GM18498 (cell line): Measurements from ENCODE around the gene FAM89A.
"Not testable (repeated sequence)": the region's sequence is repeated elsewhere in the genome, so short reads cannot be mapped to it uniquely, and the experiment has no call there.

Experiments used
- ATAC-seq: cut with Tn5 transposase; IDR thresholded peaks from one replicate; pipeline ENCODE4 v1.9.1; 2021; ENCODE audit warnings: mild to moderate bottlenecking, moderate library complexity; ENCODE audit not compliant: unreplicated experiment

The FAM89A gene

GRCh38 chr1:231000201-231000600 lies 39.9 kb downstream of the FAM89A start:
- no peak for ATAC-seq

- no peak for ATAC-seq
Observed at GRCh38 chr1:230994860-230995259, 45.2 kb downstream of the FAM89A start.

GRCh38 chr1:230992100-230992774 lies 47.8 kb downstream of the FAM89A start:
- ATAC-seq = no peak

DNA sequence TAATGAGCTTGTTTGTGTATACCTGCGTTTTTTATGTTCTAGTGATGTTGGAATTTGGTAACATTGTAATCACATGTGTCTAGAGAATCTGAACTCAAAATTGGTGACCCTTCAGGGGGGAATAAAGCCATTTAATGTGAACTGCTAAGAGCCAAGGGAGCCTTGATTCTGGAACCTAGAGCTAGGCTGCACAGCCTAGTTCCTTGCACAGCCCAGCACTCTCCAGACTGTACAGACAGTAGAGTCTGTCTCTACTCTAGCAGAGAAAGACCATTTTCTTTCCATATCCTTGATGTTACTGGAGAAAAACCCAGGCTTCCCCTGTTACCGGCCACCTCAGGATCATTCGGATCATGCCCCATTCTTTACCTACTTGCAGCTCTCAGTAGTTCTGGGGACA lies 52.6 kb downstream of the FAM89A start:
- no peak for ATAC-seq

DNA sequence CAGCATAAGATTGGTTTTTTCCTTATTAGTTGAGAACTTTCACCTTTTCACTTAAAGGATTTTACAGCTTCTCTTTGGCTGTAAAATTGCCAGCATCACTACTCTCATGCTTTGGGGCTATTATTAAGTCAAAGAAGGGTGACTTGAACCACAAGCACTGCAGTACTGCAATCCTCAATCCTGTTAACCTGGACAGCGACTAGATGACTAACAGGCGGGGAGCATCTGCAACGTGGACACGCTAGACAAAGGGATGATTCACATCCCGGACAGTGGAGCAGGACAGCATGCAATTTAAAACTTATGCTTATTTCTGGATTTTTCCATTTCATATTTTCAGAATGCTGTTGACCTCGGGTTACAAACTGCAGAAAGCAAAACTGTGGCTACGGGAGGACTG lies 53.1 kb downstream of the FAM89A start:
- ATAC-seq = no peak

DNA sequence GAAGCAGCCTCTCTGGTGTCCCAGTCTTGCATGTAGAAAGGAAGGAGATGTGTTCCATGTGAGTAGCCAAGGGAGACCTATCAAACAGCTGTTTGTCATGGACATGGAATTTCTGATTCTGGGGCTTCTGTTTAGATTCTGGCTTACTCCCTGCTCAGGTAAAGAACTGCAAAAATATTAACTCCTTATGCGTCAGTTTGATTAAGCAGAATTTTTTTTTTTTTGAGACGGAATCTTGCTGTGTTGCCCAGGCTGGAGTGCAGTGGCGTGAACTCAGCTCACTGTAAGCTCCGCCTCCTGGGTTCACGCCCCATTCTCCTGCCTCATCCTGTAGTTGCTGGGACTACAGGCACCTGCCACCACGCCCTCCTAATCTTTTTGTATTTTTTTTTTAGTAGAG lies 54.3 kb downstream of the FAM89A start:
- no peak for ATAC-seq

- not testable (repeated sequence) for ATAC-seq
Observed at GRCh38 chr1:230984622-230985515, 55.2 kb downstream of the FAM89A start.

- ATAC-seq = no peak
Observed at GRCh38 chr1:230983811-230984210, 56.2 kb downstream of the FAM89A start.

- no peak for ATAC-seq
Observed at GRCh38 chr1:230982696-230983095, 57.4 kb downstream of the FAM89A start.

GRCh38 chr1:230979952-230980351 lies 60.1 kb downstream of the FAM89A start:
- no peak for ATAC-seq

DNA sequence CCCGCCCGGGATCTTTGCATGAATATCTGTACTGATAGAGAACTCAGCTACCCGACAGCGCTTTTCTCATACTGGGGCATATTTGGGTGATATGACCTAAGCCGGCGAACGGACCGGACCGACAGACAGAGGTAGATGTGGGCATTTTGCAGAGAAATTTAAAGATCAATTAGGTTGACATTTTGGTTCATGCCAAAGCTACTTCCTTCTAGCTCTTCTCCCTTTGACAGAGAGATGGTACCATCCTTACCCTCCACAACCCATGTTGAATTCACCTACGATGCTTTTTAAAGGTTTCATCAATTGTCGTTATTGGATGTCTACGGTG lies 60.7 kb downstream of the FAM89A start:
- no peak for ATAC-seq

- ATAC-seq = peak; percentile 95
Observed at GRCh38 chr1:230978491-230979388, 61.3 kb downstream of the FAM89A start, which contains the start of the genes ARV1 and TTC13. TSS of gene ARV1 (plus strand) at chr1:230979094. CDS start at chr1:230979106, 12 bp downstream. TSS of gene TTC13 (minus strand) at chr1:230978861. CDS start at chr1:230978830, 31 bp downstream.

DNA sequence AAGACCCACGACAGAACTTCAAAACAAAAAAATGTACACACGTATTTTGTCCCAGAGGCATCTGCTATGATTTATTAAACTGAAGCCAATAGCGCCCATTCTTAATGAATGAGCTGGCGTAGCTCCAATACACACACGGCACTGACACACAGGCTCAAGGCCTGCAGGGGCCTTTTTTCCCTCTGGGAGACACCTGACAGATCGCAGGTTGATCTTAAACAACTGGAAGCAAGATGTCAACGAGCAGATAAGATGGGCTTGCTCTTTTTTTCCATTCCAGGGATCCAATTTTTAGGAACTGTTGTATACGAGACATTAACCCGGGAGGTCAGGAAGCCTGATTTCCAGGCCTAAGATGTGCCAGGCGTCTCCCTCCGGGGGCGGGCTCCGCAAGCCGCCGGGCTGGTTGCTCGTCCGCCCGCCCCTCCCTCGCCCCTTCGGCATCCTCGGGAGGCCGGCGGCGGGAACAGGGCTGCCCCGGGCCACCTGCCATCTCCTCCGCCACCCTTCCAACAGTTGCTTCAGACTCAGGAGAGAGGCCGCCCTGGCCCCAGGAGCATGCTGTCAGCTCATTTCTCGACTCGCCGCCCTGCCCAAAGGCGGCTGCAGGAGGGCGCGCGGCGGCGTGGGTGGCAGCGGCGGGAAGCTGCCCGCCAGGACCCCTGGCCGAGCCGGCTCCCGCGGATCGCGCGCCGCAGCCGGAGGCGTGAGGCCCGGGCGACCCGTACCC lies 62.1 kb downstream of the FAM89A start:
- ATAC-seq = peak; percentile 12

GRCh38 chr1:230976825-230977747 lies 63.0 kb downstream of the FAM89A start:
- no peak for ATAC-seq

DNA sequence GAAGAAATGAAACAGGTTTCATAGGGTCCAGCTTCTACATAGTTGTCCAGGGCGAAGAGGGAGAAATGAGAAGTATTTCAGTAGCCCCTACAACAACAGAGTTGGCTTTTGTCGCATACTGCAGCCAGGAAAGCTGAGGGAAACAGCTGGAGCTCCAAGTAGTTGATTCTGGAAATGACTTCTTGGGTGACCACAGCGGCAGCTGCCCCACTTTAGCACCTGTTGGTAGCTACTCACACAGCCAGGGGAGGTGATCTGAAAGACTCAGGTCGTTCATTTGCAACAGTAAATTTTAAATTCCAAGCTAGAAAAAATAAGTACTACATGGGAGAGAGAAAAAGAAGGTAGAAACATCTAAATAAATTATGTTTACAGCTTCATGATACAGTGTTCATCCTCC lies 63.7 kb downstream of the FAM89A start:
- no peak for ATAC-seq

DNA sequence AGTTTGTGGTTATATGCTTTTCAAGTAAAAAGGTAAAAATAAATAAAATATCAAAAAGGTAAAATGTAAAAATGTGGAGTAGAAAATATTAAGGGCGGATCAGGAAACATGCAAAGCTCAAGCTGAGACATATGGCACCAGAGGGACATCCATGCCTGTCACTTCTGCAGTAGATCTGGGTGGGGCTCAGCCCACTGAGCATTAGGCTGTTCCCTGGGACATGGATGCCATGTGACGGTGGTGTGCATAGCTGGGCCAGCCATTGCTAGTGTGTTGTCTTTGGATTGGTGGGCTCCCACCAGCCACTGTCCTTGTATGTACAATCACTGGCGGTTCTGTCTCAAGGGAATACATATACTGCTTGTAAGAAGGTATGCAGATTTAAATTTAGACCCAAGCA lies 64.4 kb downstream of the FAM89A start:
- no peak for ATAC-seq

- ATAC-seq = peak; percentile 74
Observed at GRCh38 chr1:230972855-230973271, 67.2 kb downstream of the FAM89A start.

DNA sequence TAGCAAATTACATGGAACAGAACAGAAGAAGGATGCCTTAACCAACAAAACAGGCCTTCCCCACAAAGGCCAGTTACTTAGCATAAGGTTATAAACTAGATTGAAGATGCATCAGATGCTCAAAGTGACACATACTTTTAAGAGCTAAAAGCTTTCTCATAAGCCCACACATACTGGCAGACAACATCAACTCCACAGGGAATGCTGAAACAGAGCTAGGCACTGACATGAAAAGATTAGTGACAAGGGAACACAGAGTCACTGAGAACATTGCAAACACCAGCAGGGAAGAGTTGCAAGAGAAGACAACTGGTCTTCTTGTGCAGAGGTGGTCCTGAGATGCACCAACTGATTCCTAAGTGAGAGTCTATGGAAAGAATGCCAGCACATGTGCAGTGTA lies 68.3 kb downstream of the FAM89A start:
- no peak for ATAC-seq

GRCh38 chr1:230970432-230970831 lies 69.6 kb downstream of the FAM89A start:
- ATAC-seq = no peak
